T-helper 22 cell (primary cell): ENCODE measurements around the gene GPR176.

Experiments used
- DNase-seq: peaks from one replicate; pipeline ENCODE4 v3.0.0-alpha.2; 2020; ENCODE audit warnings: low read depth

GPR176 gene

DNA sequence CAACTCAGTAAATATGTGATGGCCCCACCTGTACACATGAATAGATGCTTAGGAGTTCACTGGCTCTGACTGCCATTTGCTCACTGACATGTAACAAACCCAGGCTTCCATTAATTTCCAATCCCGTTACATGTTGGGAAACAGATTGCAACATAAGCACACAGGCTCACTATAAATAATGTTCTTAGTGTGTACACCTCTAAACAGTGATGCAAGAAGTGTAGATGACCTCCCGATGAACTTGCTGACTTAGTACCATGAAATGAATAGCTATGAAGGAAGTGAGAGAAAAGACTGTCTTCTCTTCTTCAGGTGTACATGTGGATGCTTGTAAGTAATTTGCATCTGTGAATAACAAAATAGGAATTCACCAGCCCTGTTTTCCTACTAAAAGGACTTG, 116.0 kb downstream of the GPR176 start:
- no peak for DNase-seq

GRCh38 chr15:39803016-39803415, 117.0 kb downstream of the GPR176 start:
- no peak for DNase-seq

GRCh38 chr15:39801641-39802309, 118.3 kb downstream of the GPR176 start:
- no peak for DNase-seq

GRCh38 chr15:39799552-39800011, 120.5 kb downstream of the GPR176 start:
- DNase-seq, result no peak

GRCh38 chr15:39798382-39798781, 121.7 kb downstream of the GPR176 start:
- DNase-seq, result no peak

GRCh38 chr15:39797407-39797806, 122.7 kb downstream of the GPR176 start:
- DNase-seq, result no peak

DNA sequence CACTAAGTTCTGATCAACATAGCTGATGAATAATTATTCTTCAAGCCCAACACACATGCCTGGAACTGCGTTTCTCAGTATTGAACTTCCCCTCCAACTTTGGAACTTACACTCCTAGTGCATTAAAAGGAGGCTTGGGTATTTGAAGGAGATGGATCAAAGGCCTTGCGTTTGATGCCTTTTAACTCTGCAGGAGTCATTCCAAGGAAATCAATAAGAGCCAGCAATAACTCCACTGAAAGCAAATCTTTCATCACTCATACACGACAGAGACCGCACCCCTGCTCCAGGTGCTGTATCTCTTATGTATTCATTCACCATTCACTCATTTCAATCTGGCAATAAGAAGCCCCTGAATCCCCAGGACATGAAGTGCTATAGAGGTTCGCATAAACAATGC, 123.5 kb downstream of the GPR176 start:
- no peak for DNase-seq

- no peak for DNase-seq
Measured at GRCh38 chr15:39795486-39795885, 124.6 kb downstream of the GPR176 start.

- DNase-seq, result no peak
Measured at GRCh38 chr15:39794954-39795353, 125.1 kb downstream of the GPR176 start.

DNA sequence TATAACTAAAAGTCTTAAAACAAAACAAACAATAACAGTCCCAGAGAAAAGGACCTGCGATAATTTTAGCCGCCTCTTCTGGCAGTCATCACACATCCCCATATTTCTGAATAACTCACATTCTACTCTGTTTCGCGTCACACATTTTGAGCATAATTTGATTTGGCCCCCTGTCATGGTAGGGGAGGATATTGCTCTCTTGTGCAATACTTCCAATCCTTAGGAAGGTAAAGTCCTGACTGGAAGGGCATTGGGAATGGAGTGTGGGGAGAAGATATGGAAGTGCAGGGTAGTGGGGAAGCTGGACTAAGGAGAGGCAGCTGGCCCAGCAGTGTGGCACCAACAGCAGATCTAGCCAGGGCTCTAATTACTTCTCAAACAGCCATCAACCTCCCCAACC, 126.1 kb downstream of the GPR176 start:
- no peak for DNase-seq

DNA sequence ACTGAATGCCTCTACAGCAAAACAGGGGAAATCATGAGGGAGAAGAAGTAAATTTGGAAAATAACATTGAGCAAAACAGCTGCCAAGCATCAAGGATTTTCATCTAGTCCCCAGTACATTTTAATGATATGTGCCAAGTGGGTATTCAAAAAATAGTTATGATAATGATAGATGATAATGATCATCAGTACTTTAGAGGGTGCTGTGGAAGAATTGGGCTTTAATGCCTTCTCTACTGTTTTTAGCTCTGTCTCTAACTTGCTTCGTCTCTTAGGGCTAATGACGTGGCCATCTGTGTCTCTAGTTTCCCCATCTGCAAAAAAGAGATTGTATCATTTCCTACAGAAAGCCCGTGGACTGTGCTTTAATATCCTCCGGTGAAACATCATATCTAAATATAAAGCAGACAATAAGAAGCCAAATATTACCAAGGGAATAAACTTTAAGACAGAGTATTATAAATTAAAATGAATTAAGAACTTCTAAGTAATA, 127.2 kb downstream of the GPR176 start:
- no peak for DNase-seq

- DNase-seq, result no peak
Measured at GRCh38 chr15:39792025-39792843, 127.8 kb downstream of the GPR176 start.

GRCh38 chr15:39789736-39790135, 130.3 kb downstream of the GPR176 start:
- no peak for DNase-seq

GRCh38 chr15:39788800-39789565, 131.1 kb downstream of the GPR176 start:
- DNase-seq, result no peak

DNA sequence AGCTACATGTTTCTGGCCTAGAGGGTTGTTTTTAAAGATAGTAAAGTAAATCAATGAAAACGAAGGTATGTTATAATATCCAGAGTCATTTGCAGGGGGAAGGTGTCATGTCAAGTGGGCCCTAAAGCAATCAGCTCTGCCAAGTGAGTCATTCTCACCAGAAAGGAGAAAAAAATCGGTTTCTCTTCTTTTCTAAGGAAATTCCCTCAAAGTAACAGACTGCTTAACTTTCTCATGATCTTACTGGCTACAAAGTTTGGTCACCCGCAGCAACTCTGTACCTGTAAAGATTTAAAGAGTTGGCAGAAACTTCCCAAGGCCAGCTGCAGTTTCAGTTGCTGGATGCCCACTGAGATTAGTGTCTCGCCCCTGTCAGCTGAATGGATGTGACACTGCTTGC, 132.0 kb downstream of the GPR176 start:
- no peak for DNase-seq

DNA sequence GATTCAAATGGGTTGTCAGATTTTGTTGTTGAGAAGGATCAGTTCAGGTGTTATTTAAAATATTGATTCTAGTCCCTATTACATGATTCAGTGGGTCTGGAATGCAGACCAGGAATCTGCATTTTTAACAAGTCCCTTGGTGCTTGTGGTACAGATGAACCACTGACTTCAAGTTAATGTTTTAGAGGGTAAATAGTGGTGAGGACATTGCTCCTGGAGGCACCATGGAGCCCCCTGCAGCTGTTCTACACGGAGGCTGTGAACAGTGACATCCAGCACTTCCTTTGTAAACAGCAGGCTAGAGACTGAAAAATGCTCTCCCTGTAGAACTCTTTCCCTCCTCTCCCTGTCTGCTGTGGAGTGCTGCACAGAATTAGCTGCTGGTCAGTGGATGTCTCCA, 132.6 kb downstream of the GPR176 start:
- no peak for DNase-seq

DNA sequence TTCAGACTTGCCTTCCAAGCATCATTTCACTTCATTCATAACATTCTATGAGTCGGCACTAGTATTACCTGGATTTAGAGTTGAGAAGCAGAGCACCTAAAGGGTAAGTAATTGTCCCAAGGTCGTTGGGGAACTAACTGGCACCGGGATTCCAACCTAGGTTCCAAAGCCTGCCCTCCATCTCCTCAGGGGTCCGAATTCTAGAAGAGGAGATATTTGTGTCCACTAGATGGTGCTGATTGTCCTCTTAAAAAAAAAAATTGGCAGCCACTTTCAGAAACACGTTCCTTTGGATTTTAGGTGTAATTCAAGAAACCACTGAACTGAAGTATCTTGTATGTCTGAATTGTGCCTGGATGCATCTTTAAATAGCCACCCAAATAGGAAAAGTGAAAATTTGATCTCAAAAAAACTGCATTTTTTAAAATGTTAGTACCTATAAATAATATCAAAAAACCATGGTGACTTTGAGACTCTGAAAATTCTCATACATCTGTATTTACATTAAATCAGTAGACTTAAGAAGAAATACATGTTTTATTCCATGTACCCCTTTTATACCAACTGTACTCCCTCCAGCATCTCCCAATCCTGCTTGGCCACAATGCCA, 133.5 kb downstream of the GPR176 start:
- DNase-seq, result no peak

DNA sequence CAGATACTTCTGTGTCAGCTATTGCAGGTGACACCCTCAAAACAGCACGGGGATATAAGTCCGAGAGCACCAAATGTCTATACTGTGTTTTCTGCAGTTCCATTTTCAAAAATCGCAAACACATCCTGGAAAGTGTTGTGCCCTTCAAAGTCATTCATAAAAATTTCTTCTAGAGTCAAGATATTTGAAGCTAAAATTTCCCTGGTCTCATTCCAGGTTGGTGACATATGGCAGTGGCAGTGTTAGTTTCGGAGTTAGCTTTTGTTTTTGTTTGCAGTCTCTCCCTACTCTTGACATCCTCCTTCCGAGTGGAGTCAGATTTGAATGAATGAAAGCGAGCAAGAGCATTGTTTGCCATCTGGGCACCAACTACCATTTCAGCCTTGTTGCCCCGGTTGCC, 134.2 kb downstream of the GPR176 start:
- no peak for DNase-seq

- no peak for DNase-seq
Measured at GRCh38 chr15:39785139-39785538, 134.9 kb downstream of the GPR176 start.

- no peak for DNase-seq
Measured at GRCh38 chr15:39784638-39785037, 135.4 kb downstream of the GPR176 start.

GRCh38 chr15:39784125-39784524, 135.9 kb downstream of the GPR176 start:
- no peak for DNase-seq

DNA sequence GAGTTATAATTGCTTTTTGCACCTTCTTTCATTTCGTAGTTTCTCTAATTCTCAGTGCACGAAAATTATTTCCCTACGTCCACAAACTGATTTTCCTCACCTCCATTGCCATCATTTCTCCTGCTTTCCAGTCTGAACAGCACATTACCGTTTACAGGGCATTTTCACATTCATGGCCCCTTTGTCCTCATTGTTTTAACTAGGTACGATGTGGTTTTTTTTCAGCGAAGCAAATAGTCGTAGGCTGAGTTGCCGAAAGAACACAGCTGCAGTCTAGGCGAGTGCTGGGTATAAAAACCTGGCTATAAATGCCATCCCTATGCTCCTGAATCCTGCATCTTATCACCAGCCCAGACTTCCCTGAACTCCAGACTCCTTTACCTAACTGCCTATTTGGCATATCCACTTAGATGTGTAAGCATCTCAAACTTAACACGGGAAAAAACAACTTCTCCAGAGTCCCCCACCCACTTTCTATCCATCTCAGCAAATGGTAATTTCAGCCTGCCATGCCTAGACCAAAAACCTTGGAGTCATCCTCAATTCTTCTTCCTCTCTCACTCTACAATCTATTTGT, 136.7 kb downstream of the GPR176 start:
- DNase-seq, result no peak
